Heart left ventricle (tissue), 16 donors: ENCODE measurements around the gene PLXNB3. TPM values are rescaled to one million over a fixed set of nuclear protein-coding genes. Genes with fewer than 3 reads are reported as not detected.

Source experiments
- ATAC-seq, 4 donors: fragments of 200-7000 bp; cut with Tn5 transposase; one replicate each; pipeline ENCODE4 v1.9.1; 2020 to 2022; ENCODE audit warnings: moderate library complexity in 4 of 4, mild to moderate bottlenecking in 3 of 4, moderate number of reproducible peaks in 1 of 4
- DNase-seq, 5 donors: peaks; one replicate each; pipeline ENCODE4 v3.0.0-alpha.2; 2020
- H3K27ac ChIP-seq, 12 donors: fragments of 200-600 bp; sonication (generic) in 4 of 12; one replicate each; pipeline versions ENCODE4 v1.5.0 to v1.8.0; 2016 to 2022; ENCODE audit warnings: mild to moderate bottlenecking in 2 of 12
- H3K27me3 ChIP-seq, 9 donors: fragments of 200-600 bp; sonication (generic) in 2 of 9; one replicate each; pipeline versions ENCODE4 v1.5.1 to v1.8.0; 2016 to 2022; ENCODE audit warnings: mild to moderate bottlenecking in 3 of 9
- H3K36me3 ChIP-seq, 9 donors: fragments of 200-600 bp; sonication (generic) in 2 of 9; one replicate each; pipeline versions ENCODE4 v1.5.0 to v1.8.0; 2018 to 2022; ENCODE audit warnings: mild to moderate bottlenecking in 2 of 9
- H3K4me1 ChIP-seq, 12 donors: fragments of 200-600 bp; sonication (generic) in 4 of 12; one replicate each; pipeline versions ENCODE4 v1.5.0 to v1.8.0; 2016 to 2022; ENCODE audit warnings: mild to moderate bottlenecking in 3 of 12
- H3K4me3 ChIP-seq, 12 donors: fragments of 200-600 bp; sonication (generic) in 4 of 12; one replicate each; pipeline versions ENCODE4 v1.5.0 to v1.8.0; 2017 to 2022; ENCODE audit warnings: mild to moderate bottlenecking in 9 of 12, moderate library complexity in 4 of 12
- H3K9me3 ChIP-seq, 12 donors: fragments of 200-600 bp; sonication (generic) in 4 of 12; one replicate each; pipeline versions ENCODE4 v1.5.0 to v1.8.0; 2016 to 2022; ENCODE audit warnings: mild to moderate bottlenecking in 1 of 12
- POLR2A ChIP-seq, 2 donors: fragments of 450-650 bp; IDR thresholded peaks; one replicate each; pipeline ENCODE4 v1.6.1; 2017; ENCODE audit warnings: antibody characterized with exemption in 2 of 2, mild to moderate bottlenecking in 2 of 2, moderate library complexity in 2 of 2
- WGBS, 4 donors: extraction: QIAGEN DNeasy Blood & Tissue Kit in 2 of 4; methylation state at CpG; one replicate each; pipeline versions ENCODE4 v1.1.5 to v1.1.7; 2013 to 2018; 5-methylcytosine and 5-hydroxymethylcytosine counted together
- intact Hi-C, 10 donors: fragments of 100-400 bp; cut with DNase I; formaldehyde crosslinking; loops; one replicate each; pipeline versions ENCODE4 v1.11.1 to v1.14.2; 2022
- polyA plus RNA-seq, 2 donors: library from polyadenylated mRNA; stranded (reverse); fragments of 200-250 nt; gene quantifications; one replicate each; pipeline ENCODE4 v1.2.3, GENCODE V29; 2013
- total RNA-seq, 9 donors: library from RNA; depleted of rRNA in 2 of 9; stranded (reverse); fragments of >200 nt in 2 of 9; fragmentation: NEBNext Ultra II Directional in 3 of 9; extraction: Animal tissue kit (Norgen Biotek cat#: 25700) in 3 of 9; gene quantifications; one replicate each; pipeline versions ENCODE4 v1.1.0 to v1.2.4, GENCODE V29; 2016 to 2023
- TF ChIP-seq, protein P1 (sequence below), 12 donors: fragments of 200-600 bp; sonication (generic) in 4 of 12; IDR thresholded peaks; one replicate each; pipeline versions ENCODE4 v1.5.0 to v1.8.0; 2018 to 2022; ENCODE audit warnings: antibody characterized with exemption in 12 of 12, mild to moderate bottlenecking in 5 of 12
- donor health status: ischemic (EF 13 %, LVEDD 7.1; RV severe dilation, severe dysfunction).
- donor health status: healthy with polysubstance abuse.
- donor health status: DM: no; HTN: yes; CAD: no.
- donor health status: DM: no; HTN: no; CAD: no.
- donor health status: ischemic (EF 25% LVEDD 6.9; RV normal size, moderate dysfunction).
- donor health status: ischemic (EF 25% LVEDD 5.7; RV mildly dilated, moderate dysfunction).
- donor health status: healthy.
- donor health status: DM: yes; HTN: yes; CAD: no.
- donor health status: ischemic (EF 35%, LVEDD 5.7; RV mildly dilated, moderate dysfunction).
- donor health status: nonischemic (EF 11% LVEDD 7.7; RV severe dilation, severe dysfunction).
- donor health status: DM: yes; HTN: yes; CAD: no.
- donor health status: PGD.
- donor health status: ischemic (EF 29% LVEDD 5.4; RV normal size, mild dysfunction).
- donor health status: nonischemic (EF 23%, LVEDD 6.1; RV moderate dilation, normal function).

PLXNB3 gene
- total and polyA plus RNA-seq, 11 donors: 0.51 to 8.6 (median 2.8) TPM

DNA sequence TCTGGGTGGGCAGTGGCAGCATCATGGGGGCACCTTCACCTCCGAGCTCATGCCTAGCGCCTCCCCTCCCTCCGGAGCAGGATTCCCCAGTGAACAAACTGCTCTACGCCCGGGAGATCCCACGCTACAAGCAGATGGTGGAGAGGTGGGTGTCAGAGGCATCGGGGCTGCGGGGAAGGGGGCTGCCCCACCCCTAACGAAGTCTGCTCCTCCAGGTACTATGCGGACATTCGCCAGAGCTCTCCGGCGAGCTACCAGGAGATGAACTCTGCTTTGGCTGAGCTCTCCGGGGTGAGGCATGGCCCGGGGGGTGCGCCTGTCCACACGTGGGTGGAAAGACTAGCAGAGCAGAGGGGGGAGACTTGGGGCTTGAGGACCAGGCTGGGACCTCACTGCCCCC, 14.1 kb downstream of the PLXNB3 start:
- DNase-seq: peak in 3 of 5 donors; percentile 10 to 19 (median 16)
- Histone ChIP-seq H3K4me3 (no peak overlapping the region), H3K9me3 (no peaks in the 10 kb centered on the region), H3K27ac (no peak overlapping the region), H3K27me3 (peaks cover 0 to 23% (median 0%) of the 10 kb centered on the region in 9 donors), H3K36me3 (peaks cover 0 to 3% (median 0%) of the 10 kb centered on the region in 9 donors), H3K4me1 (peaks cover 0 to 21% (median 2%) of the 10 kb centered on the region in 12 donors)
- intact Hi-C loops: no loop called here
- TF ChIP-seq, protein P1, sequence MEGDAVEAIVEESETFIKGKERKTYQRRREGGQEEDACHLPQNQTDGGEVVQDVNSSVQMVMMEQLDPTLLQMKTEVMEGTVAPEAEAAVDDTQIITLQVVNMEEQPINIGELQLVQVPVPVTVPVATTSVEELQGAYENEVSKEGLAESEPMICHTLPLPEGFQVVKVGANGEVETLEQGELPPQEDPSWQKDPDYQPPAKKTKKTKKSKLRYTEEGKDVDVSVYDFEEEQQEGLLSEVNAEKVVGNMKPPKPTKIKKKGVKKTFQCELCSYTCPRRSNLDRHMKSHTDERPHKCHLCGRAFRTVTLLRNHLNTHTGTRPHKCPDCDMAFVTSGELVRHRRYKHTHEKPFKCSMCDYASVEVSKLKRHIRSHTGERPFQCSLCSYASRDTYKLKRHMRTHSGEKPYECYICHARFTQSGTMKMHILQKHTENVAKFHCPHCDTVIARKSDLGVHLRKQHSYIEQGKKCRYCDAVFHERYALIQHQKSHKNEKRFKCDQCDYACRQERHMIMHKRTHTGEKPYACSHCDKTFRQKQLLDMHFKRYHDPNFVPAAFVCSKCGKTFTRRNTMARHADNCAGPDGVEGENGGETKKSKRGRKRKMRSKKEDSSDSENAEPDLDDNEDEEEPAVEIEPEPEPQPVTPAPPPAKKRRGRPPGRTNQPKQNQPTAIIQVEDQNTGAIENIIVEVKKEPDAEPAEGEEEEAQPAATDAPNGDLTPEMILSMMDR (IDR thresholded peaks at IDR 0.05): no peak
- no peak for TF ChIP-seq POLR2A (IDR thresholded peaks at IDR 0.05)
- ATAC-seq: no peak
- 68 to 84% (median 76%) methylated on average over 12 to 17 of the region's 17 CpGs for WGBS, 4 donors

DNA sequence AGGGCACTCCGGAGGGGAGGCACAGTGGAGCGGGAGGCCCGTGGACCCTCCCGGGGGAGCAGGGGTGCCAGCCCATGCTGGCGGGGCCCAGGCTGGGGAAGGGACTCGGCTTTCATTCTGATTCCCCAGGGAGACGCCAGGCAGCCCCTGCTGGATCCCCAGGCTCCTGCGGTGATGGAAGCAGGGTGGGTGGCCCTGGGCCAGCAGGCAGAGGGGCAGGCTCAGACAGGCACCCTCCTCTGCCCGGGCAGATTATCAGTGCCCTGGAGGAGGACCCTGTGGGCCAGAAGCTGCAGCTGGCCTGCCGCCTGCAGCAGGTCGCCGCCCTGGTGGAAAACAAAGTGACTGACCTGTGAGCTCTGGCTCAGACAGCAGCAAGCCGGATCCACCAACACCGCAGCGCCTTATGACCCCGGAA, 14.6 kb downstream of the PLXNB3 start:
- no peak overlapping the region for H3K27ac ChIP-seq
- 77 to 82% (median 81%) methylated on average over 3 to 16 of the region's 16 CpGs for WGBS, 4 donors
- intact Hi-C loops: no loop called here

DNA sequence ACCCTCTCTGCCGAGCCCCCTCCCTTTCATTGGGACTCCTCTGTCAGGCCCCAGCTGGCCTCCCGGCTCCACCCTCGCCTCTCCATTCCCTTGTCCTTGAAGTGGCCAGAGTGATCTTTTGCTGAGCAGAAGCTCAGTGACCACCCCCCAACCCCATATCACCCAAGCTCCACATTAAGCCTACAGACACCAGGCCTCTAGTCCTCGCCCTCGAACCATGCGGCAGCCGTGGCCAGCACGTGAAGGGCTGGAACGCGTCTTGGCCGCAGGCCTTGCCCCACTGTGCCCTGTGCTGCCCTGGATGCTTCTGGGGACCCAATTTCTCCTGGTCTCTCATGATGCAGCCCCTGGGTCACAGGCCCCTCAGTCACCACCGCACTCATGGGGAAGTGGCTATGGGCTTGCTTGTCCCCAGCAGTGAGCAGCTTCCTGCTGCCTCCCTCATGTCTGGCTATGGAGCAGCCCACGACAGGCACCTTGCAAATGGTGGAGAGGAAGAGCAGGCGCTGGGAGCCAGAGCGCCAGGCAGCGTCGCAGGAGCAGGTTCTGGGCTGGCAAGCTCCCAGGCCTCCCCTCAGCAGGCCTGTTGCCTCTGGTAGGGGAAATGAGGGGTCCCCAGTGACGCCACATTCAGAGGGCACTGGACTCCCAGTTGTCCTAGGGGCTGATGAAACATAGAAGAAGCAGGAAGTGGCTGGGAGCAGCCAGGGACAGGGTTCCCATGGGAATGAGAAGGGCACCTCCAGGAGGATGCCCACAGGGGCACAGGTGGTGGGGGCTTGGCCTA, 16.0 kb downstream of the PLXNB3 start:
- no peak for ATAC-seq
- Histone ChIP-seq H3K27me3 (peaks cover 0 to 23% (median 0%) of the 10 kb centered on the region in 9 donors), H3K27ac (peak overlapping the region in 11 of 12 donors; percentile 24 to 89 (median 76)), H3K4me3 (peak overlapping the region in 6 of 12 donors; percentile 36 to 50 (median 40)), H3K9me3 (no peaks in the 10 kb centered on the region), H3K4me1 (peaks cover 0 to 21% (median 2%) of the 10 kb centered on the region in 12 donors), H3K36me3 (peaks cover 0 to 20% (median 0%) of the 10 kb centered on the region in 9 donors)
- DNase-seq: peak in 2 of 5 donors; percentile 15 to 21
- 66 to 78% (median 72%) methylated on average over 15 to 18 of the region's 18 CpGs for WGBS, 4 donors
- TF ChIP-seq, protein P1 (IDR thresholded peaks at IDR 0.05): no peak
- TF ChIP-seq POLR2A (IDR thresholded peaks at IDR 0.05): no peak
- intact Hi-C loops: no loop called here

More for the DNA sequence above, 14.6 kb downstream of the PLXNB3 start:
- Histone ChIP-seq H3K27me3 (peaks cover 0 to 23% (median 0%) of the 10 kb centered on the region in 9 donors), H3K4me3 (no peak overlapping the region), H3K9me3 (no peaks in the 10 kb centered on the region), H3K36me3 (peaks cover 0 to 7% (median 0%) of the 10 kb centered on the region in 9 donors), H3K4me1 (peaks cover 0 to 21% (median 2%) of the 10 kb centered on the region in 12 donors)
- DNase-seq: peak in 3 of 5 donors; percentile 18 to 37 (median 21)
- TF ChIP-seq, protein P1 (IDR thresholded peaks at IDR 0.05): no peak
- no peak for TF ChIP-seq POLR2A (IDR thresholded peaks at IDR 0.05)
- no peak for ATAC-seq
